Measurements from ENCODE around the gene ERC2. TPM values are rescaled to one million over a fixed set of nuclear protein-coding genes. Genes with fewer than 3 reads are reported as not detected.

ERC2 gene
- total and polyA plus RNA-seq, 2 of the 8 experiments (the other 6 are each of a cell fraction or from before 2014, with no cell fraction given): 16.4 to 22.8 TPM

- WGBS, 2 experiments (ENCODE audit: extremely low coverage in 1 of 2, insufficient coverage in 1 of 2, insufficient read length in 1 of 2, insufficient replicate concordance in 2 of 2, low coverage in 1 of 2, low lambda C conversion rate in 2 of 2, missing lambda C conversion rate in 1 of 2): 88% methylated on average over 1 of the region's 1 CpG; no CpG with 5 or more reads in 1 of the 2 experiments
- Histone ChIP-seq H3K9me3 (ENCODE audit: insufficient read depth in 2 of 2, low read depth in 1 of 2, low read length in 1 of 2) (no peaks in the 10 kb centered on the region; a peak in 1 of 4 replicates), H4K20me1 (replicated peaks in 1 of 2; ENCODE audit: control insufficient read depth in 1 of 2, insufficient read depth in 2 of 2, low read length in 2 of 2) (no peaks in the 10 kb centered on the region), H3K14ac (ENCODE audit: insufficient read length) (no peak overlapping the region), H3K23me2 (ENCODE audit: low read depth, low read length) (no peaks in the 10 kb centered on the region), H2BK5ac (ENCODE audit: low read depth, low read length) (no peak overlapping the region), H3K27ac (ENCODE audit: low read depth, low read length) (no peak overlapping the region), H3K18ac (ENCODE audit: extremely low read depth, low read length) (no peak overlapping the region), H3K79me1 (ENCODE audit: low read depth, low read length) (no peaks in the 10 kb centered on the region), H3K4me2 (ENCODE audit: insufficient read depth in 1 of 2, low read depth in 2 of 2, low read length in 2 of 2) (no peak overlapping the region), H3K4me1 (replicated peaks in 1 of 4; ENCODE audit: control insufficient read depth in 3 of 4, insufficient read depth in 4 of 4, low read length in 3 of 4) (peaks cover 0 to 6% (median under 1%) of the 10 kb centered on the region in 4 experiments; a peak in 3 of 7 replicates), H2BK15ac (ENCODE audit: low read length) (no peak overlapping the region), H3K27me3 (replicated peaks in 1 of 4; ENCODE audit: control insufficient read depth in 3 of 4, extremely low read depth in 1 of 4, insufficient read depth in 3 of 4, low read length in 3 of 4) (no peaks in the 10 kb centered on the region), H3K9ac (replicated peaks in 1 of 4; ENCODE audit: extremely low read depth in 1 of 4, low read depth in 3 of 4, low read length in 3 of 4) (no peak overlapping the region), H2AFZ (ENCODE audit: low read length) (no peak overlapping the region), H2BK12ac (ENCODE audit: low read depth, low read length) (no peak overlapping the region), H2AK5ac (ENCODE audit: low read depth, low read length) (no peak overlapping the region), H3K79me2 (ENCODE audit: control insufficient read depth in 1 of 2, insufficient read depth in 2 of 2, low read length in 2 of 2) (no peaks in the 10 kb centered on the region), H4K8ac (ENCODE audit: extremely low read depth, insufficient read depth, low read length) (no peak overlapping the region), H3K56ac (replicated peaks; ENCODE audit: insufficient read length, low read depth, low read length) (no peak overlapping the region), H4K5ac (ENCODE audit: insufficient read length, low read depth, low read length) (no peak overlapping the region), H3K36me3 (ENCODE audit: control insufficient read depth in 2 of 4, insufficient read depth in 4 of 4, low read length in 3 of 4) (peaks cover 0 to 5% (median 0%) of the 10 kb centered on the region in 4 experiments; a peak in 2 of 8 replicates), H2BK120ac (replicated peaks; ENCODE audit: low read depth, low read length) (no peak overlapping the region), H3K4me3 (ENCODE audit: extremely low read depth in 1 of 4, insufficient read depth in 2 of 4, low read depth in 3 of 4, low read length in 4 of 4) (no peak overlapping the region), H2BK20ac (ENCODE audit: low read length) (no peak overlapping the region), H3K4ac (replicated peaks; ENCODE audit: insufficient read length, low read depth, low read length) (no peak overlapping the region), H3K23ac (ENCODE audit: insufficient read length) (no peak overlapping the region), H4K91ac (replicated peaks; ENCODE audit: insufficient read length, low read length) (no peak overlapping the region)
- DNase-seq (ENCODE audit: low read depth in 1 of 2, low spot score in 2 of 2): no peak
- ChIA-PET POLR2A (ENCODE audit: partially characterized antibody) (no interaction called here), CTCF (ENCODE audit: partially characterized antibody) (interaction anchor here (0.6 to 2.2 kb wide), 3 partner anchors 9 to 976 kb away, joined by 3 to 12 read pairs (median 3); no protein-coding TSS in a partner anchor)
- no peak for FAIRE-seq
- TF ChIP-seq E2F6 (IDR thresholded peaks at IDR 0.05) (no peak), CTCF (IDR thresholded peaks at IDR 0.05; ENCODE audit: control extremely low read depth in 1 of 3, insufficient read depth in 1 of 3, low read depth in 1 of 3, low read length in 3 of 3) (no peak), SIN3A (conservative IDR thresholded peaks at IDR 0.05 in 1 of 2, IDR thresholded peaks at IDR 0.05 in 1 of 2; ENCODE audit: low read depth in 1 of 2, low read length in 2 of 2) (no peak), POU5F1 (IDR thresholded peaks at IDR 0.05; ENCODE audit: low read depth, low read length) (no peak), GABPA (IDR thresholded peaks at IDR 0.05; ENCODE audit: borderline replicate concordance, insufficient read depth, low read length) (no peak), TAF7 (optimal IDR thresholded peaks at IDR 0.05; ENCODE audit: borderline replicate concordance, low read depth, low read length) (no peak)
Measured at GRCh38 chr3:56294286-56294685, 174.0 kb downstream of the ERC2 start.

All from H1 (cell line).